Erythroblast (primary cell): Measurements from ENCODE around the gene LDB3.
"Not testable (repeated sequence)": the region's sequence is repeated elsewhere in the genome, so short reads cannot be mapped to it uniquely, and the experiment has no call there.

Experiments
- DNase-seq, 2 experiments: peaks; one replicate each; lab custom pipeline; 2025; lab: John Stamatoyannopoulos, UW
- GATA1 ChIP-seq: IDR thresholded peaks from 2 replicates; pipeline ENCODE4 v1.6.1; 2011; ENCODE audit warnings: low read depth, mild to moderate bottlenecking, control low read depth, low read length, moderate library complexity
- POLR2A ChIP-seq: IDR thresholded peaks from 2 replicates; pipeline ENCODE4 v1.6.1; 2011; ENCODE audit warnings: mild to moderate bottlenecking, low read length

Gene LDB3

GRCh38 chr10:86716466-86716865 is 48.2 kb downstream of the LDB3 start:
- TF ChIP-seq POLR2A (no peak), GATA1 (no peak)
- DNase-seq: no peak

GRCh38 chr10:86718556-86718955 is 50.2 kb downstream of the LDB3 start:
- TF ChIP-seq GATA1 (no peak), POLR2A (no peak)
- no peak for DNase-seq

- peak in 1 of 2 experiments; percentile 62 for DNase-seq
- no peak for TF ChIP-seq POLR2A
- TF ChIP-seq GATA1: no peak
Measured at GRCh38 chr10:86721232-86721631, 52.9 kb downstream of the LDB3 start.

GRCh38 chr10:86723009-86723408 is 54.7 kb downstream of the LDB3 start:
- no peak for TF ChIP-seq POLR2A
- TF ChIP-seq GATA1: no peak
- no peak for DNase-seq

GRCh38 chr10:86724445-86724844 is 56.1 kb downstream of the LDB3 start:
- DNase-seq: no peak
- TF ChIP-seq GATA1 (no peak), POLR2A (no peak)

GRCh38 chr10:86725980-86726676 is 57.8 kb downstream of the LDB3 start:
- TF ChIP-seq GATA1 (no peak), POLR2A (no peak)
- DNase-seq: no peak

- no peak for DNase-seq
- TF ChIP-seq GATA1: no peak
- no peak for TF ChIP-seq POLR2A
Measured at GRCh38 chr10:86726677-86726999, 58.3 kb downstream of the LDB3 start.

GRCh38 chr10:86727470-86727869 is 59.2 kb downstream of the LDB3 start:
- DNase-seq: no peak
- TF ChIP-seq POLR2A (no peak), GATA1 (no peak)

- DNase-seq: no peak
- TF ChIP-seq POLR2A (no peak), GATA1 (no peak)
Measured at GRCh38 chr10:86728056-86728455, 59.7 kb downstream of the LDB3 start.

GRCh38 chr10:86729677-86730076 is 61.4 kb downstream of the LDB3 start:
- no peak for DNase-seq
- TF ChIP-seq GATA1 (no peak), POLR2A (no peak)

- peak; percentile 6 to 21 for DNase-seq
- no peak for TF ChIP-seq POLR2A
Measured at GRCh38 chr10:86730227-86730626, 61.9 kb downstream of the LDB3 start.

- TF ChIP-seq POLR2A: no peak
- no peak for DNase-seq
Measured at GRCh38 chr10:86732771-86733170, 64.5 kb downstream of the LDB3 start.

GRCh38 chr10:86733260-86733671 is 65.0 kb downstream of the LDB3 start:
- TF ChIP-seq GATA1 (no peak), POLR2A (no peak)
- no peak for DNase-seq

- no peak for TF ChIP-seq POLR2A
- no peak for TF ChIP-seq GATA1
- no peak for DNase-seq
Measured at GRCh38 chr10:86734207-86734988, 66.1 kb downstream of the LDB3 start.

GRCh38 chr10:86735278-86735677 is 67.0 kb downstream of the LDB3 start:
- DNase-seq: not testable (repeated sequence)
